K562 (cell line): ENCODE data around the gene AVPI1. TPM values are rescaled to one million over a fixed set of nuclear protein-coding genes. Genes with fewer than 3 reads are reported as not detected.

Experiments
- BRD9 ChIP-seq: fragments of 450-650 bp; IDR thresholded peaks from 2 replicates; pipeline ENCODE4 v1.6.1; 2018; ENCODE audit warnings: low read depth; ENCODE audit not compliant: partially characterized antibody
- CBFB ChIP-seq: sonication (generic); formaldehyde crosslinking; IDR thresholded peaks from 2 replicates; pipeline ENCODE4 v1.4.0; 2020; ENCODE audit warnings: mild to moderate bottlenecking, missing genetic modification reagents
- CBX1 ChIP-seq: sonication (generic); IDR thresholded peaks from 2 replicates; pipeline ENCODE4 v1.6.1; 2016; ENCODE audit warnings: antibody characterized with exemption, low read depth, mild to moderate bottlenecking
- KLF10 ChIP-seq: fragments of 250-450 bp; sonication (Bioruptor Pico); IDR thresholded peaks from 2 replicates; pipeline ENCODE4 v1.6.1; 2021; ENCODE audit warnings: matching md5 sums
- MAFG ChIP-seq: fragments of 450-650 bp; conservative IDR thresholded peaks from 2 replicates; pipeline ENCODE4 v1.6.1; 2016; ENCODE audit warnings: missing genetic modification characterization, missing compliant biosample characterization
- MYC ChIP-seq, 2 experiments: fragments of 250-450 bp in 1 of 2; sonication (Bioruptor Pico) in 1 of 2; IDR thresholded peaks; 2 replicates each; pipeline versions ENCODE4 v1.5.1 to v1.6.1; 2012 to 2021; ENCODE audit warnings: low read depth in 2 of 2, borderline replicate concordance in 1 of 2, improper control_type of control experiment in 1 of 2, low read length in 1 of 2, mild to moderate bottlenecking in 1 of 2, moderate library complexity in 1 of 2
- MYNN ChIP-seq, 2 experiments: sonication (generic); formaldehyde crosslinking in 1 of 2; IDR thresholded peaks; 2 replicates each; pipeline versions ENCODE4 v1.5.0 to v1.6.1; 2016 to 2020; ENCODE audit warnings: antibody characterized with exemption in 1 of 2, missing genetic modification reagents in 1 of 2
- NR3C1 ChIP-seq: sonication (generic); formaldehyde crosslinking; IDR thresholded peaks from 2 replicates; pipeline ENCODE4 v1.8.1; 2022; ENCODE audit warnings: missing genetic modification reagents
- RBFOX2 ChIP-seq: fragments of 200-400 bp; formaldehyde crosslinking; IDR thresholded peaks from 2 replicates; pipeline ENCODE4 v1.6.1; 2017; ENCODE audit warnings: low read depth, mild to moderate bottlenecking, low read length, moderate library complexity
- WHSC1 ChIP-seq: IDR thresholded peaks from one replicate; pipeline ENCODE4 v1.6.1; 2012; ENCODE audit warnings: low read length, control low read depth, inconsistent platforms
- ZNF41 ChIP-seq: fragments of 250-450 bp; sonication (Bioruptor Pico); conservative IDR thresholded peaks from 2 replicates; pipeline ENCODE4 v1.4.0; 2020; ENCODE audit warnings: mild to moderate bottlenecking
- polyA plus RNA-seq, 8 experiments: library from polyadenylated mRNA; depleted of rRNA in 4 of 8; stranded (reverse) in 5 of 8; unstranded in 3 of 8; fragments of >200 nt; fragmentation: Nextera tagmentation in 2 of 8; fragmentation: Illumina TruSeq in 1 of 8; extraction: Ambion mirVana in 2 of 8; extraction: Trizol in 1 of 8; gene quantifications; 2 replicates each; pipeline versions ENCODE4 v1.2.1 to v1.2.3, GENCODE V29; 2011 to 2014; ENCODE audit warnings: inconsistent platforms in 1 of 8, missing spikeins in 1 of 8
- total RNA-seq, 7 experiments: library from RNA; depleted of rRNA in 6 of 7; stranded (reverse); fragments of >200 nt in 6 of 7; fragmentation: Illumina TruSeq in 2 of 7; extraction: Trizol in 2 of 7; gene quantifications; 2 replicates each; pipeline versions ENCODE4 v1.2.1 to v1.2.3, GENCODE V29; 2011 to 2021; ENCODE audit warnings: low replicate concordance in 1 of 7
- TF ChIP-seq, protein P1 (sequence below): fragments of 450-650 bp; IDR thresholded peaks from 2 replicates; pipeline ENCODE4 v1.7.0; 2016; ENCODE audit warnings: borderline replicate concordance
- TF ChIP-seq, protein P2 (sequence below): IDR thresholded peaks from 2 replicates; pipeline ENCODE4 v1.6.1; 2011; ENCODE audit not compliant: insufficient read length; ENCODE audit errors: extremely low read depth
- TF ChIP-seq, protein P3 (sequence below): fragments of 200-800 bp; sonication (Bioruptor generic); IDR thresholded peaks from 2 replicates; pipeline ENCODE4 v1.6.1; 2016; ENCODE audit warnings: missing genetic modification characterization, missing compliant biosample characterization

AVPI1 gene
- total and polyA plus RNA-seq, 9 of the 15 experiments (the other 6 are each of a cell fraction or from before 2014, with no cell fraction given), result 0.90 to 10.4 (median 7.4) TPM

DNA sequence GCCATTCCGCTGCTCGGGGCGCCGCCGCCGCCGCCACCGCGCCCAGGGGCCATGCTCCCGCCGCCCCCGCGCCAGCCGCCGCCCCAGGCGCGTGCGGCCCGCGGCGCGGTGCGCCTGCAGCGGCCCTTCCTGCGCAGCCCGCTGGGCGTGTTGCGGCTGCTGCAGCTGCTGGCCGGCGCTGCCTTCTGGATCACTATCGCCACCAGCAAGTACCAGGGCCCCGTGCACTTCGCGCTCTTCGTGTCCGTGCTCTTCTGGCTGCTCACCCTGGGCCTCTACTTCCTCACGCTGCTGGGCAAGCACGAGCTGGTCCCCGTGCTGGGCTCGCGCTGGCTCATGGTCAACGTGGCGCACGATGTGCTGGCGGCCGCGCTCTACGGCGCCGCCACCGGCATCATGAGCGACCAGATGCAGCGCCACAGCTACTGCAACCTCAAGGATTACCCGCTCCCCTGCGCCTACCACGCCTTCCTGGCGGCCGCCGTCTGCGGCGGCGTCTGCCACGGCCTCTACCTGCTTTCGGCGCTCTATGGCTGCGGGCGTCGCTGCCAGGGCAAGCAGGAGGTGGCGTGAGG is 26.9 kb upstream of the AVPI1 start (continued):
- no peak for TF ChIP-seq MAFG (tag)
- no peak for TF ChIP-seq MYNN (IDR thresholded peaks at IDR 0.05)
- no peak for TF ChIP-seq MYNN (CRISPR knock-in tag; IDR thresholded peaks at IDR 0.05)
- TF ChIP-seq NR3C1 (CRISPR knock-in tag), result peak; percentile 85; the same call in 1 of the 2 replicates
- TF ChIP-seq, protein P1, sequence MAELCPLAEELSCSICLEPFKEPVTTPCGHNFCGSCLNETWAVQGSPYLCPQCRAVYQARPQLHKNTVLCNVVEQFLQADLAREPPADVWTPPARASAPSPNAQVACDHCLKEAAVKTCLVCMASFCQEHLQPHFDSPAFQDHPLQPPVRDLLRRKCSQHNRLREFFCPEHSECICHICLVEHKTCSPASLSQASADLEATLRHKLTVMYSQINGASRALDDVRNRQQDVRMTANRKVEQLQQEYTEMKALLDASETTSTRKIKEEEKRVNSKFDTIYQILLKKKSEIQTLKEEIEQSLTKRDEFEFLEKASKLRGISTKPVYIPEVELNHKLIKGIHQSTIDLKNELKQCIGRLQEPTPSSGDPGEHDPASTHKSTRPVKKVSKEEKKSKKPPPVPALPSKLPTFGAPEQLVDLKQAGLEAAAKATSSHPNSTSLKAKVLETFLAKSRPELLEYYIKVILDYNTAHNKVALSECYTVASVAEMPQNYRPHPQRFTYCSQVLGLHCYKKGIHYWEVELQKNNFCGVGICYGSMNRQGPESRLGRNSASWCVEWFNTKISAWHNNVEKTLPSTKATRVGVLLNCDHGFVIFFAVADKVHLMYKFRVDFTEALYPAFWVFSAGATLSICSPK, result no peak
- TF ChIP-seq MYC (IDR thresholded peaks at IDR 0.05; ENCODE audit: low read depth, low read length), result peak; percentile 59
- no peak for TF ChIP-seq MYC (CRISPR knock-in tag; IDR thresholded peaks at IDR 0.05; ENCODE audit: borderline replicate concordance, low read depth)
- TF ChIP-seq KLF10 (CRISPR knock-in tag), result no peak
- TF ChIP-seq, protein P2, sequence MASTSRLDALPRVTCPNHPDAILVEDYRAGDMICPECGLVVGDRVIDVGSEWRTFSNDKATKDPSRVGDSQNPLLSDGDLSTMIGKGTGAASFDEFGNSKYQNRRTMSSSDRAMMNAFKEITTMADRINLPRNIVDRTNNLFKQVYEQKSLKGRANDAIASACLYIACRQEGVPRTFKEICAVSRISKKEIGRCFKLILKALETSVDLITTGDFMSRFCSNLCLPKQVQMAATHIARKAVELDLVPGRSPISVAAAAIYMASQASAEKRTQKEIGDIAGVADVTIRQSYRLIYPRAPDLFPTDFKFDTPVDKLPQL, result no peak
- TF ChIP-seq WHSC1, result no peak
- 0 out of 2 replicates have a peak, but pooled peaks have one; percentile 67 for TF ChIP-seq CBFB (CRISPR knock-in tag)
- TF ChIP-seq BRD9, result no peak
- TF ChIP-seq RBFOX2, result peak; percentile 76
- no peak for TF ChIP-seq ZNF41 (CRISPR knock-in tag)
- no peak for TF ChIP-seq CBX1
- TF ChIP-seq, protein P3, sequence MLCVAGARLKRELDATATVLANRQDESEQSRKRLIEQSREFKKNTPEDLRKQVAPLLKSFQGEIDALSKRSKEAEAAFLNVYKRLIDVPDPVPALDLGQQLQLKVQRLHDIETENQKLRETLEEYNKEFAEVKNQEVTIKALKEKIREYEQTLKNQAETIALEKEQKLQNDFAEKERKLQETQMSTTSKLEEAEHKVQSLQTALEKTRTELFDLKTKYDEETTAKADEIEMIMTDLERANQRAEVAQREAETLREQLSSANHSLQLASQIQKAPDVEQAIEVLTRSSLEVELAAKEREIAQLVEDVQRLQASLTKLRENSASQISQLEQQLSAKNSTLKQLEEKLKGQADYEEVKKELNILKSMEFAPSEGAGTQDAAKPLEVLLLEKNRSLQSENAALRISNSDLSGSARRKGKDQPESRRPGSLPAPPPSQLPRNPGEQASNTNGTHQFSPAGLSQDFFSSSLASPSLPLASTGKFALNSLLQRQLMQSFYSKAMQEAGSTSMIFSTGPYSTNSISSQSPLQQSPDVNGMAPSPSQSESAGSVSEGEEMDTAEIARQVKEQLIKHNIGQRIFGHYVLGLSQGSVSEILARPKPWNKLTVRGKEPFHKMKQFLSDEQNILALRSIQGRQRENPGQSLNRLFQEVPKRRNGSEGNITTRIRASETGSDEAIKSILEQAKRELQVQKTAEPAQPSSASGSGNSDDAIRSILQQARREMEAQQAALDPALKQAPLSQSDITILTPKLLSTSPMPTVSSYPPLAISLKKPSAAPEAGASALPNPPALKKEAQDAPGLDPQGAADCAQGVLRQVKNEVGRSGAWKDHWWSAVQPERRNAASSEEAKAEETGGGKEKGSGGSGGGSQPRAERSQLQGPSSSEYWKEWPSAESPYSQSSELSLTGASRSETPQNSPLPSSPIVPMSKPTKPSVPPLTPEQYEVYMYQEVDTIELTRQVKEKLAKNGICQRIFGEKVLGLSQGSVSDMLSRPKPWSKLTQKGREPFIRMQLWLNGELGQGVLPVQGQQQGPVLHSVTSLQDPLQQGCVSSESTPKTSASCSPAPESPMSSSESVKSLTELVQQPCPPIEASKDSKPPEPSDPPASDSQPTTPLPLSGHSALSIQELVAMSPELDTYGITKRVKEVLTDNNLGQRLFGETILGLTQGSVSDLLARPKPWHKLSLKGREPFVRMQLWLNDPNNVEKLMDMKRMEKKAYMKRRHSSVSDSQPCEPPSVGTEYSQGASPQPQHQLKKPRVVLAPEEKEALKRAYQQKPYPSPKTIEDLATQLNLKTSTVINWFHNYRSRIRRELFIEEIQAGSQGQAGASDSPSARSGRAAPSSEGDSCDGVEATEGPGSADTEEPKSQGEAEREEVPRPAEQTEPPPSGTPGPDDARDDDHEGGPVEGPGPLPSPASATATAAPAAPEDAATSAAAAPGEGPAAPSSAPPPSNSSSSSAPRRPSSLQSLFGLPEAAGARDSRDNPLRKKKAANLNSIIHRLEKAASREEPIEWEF (CRISPR knock-in tag), result no peak
